SH-SY5Y (cell line): ENCODE data around the gene ALG6.

ENCODE experiments used
- GATA2 ChIP-seq: IDR thresholded peaks from 2 replicates; pipeline ENCODE4 v1.6.1; 2011; ENCODE audit warnings: mild to moderate bottlenecking, low read depth, low read length
- GATA3 ChIP-seq: IDR thresholded peaks from 2 replicates; pipeline ENCODE4 v1.6.1; 2011; ENCODE audit warnings: low read depth, mild to moderate bottlenecking, low read length, moderate library complexity

GRCh38 chr1:63352736-63353135 is 14.7 kb upstream of the ALG6 start:
- no peak for TF ChIP-seq GATA2
- TF ChIP-seq GATA3, result no peak
